HepG2 (cell line): Measurements from ENCODE around the gene KIF6. TPM values are rescaled to one million over a fixed set of nuclear protein-coding genes. Genes with fewer than 3 reads are reported as not detected.

ENCODE experiments used
- ATAC-seq: fragments of 200-7000 bp; cut with Tn5 transposase; 3 replicates; pipeline ENCODE4 v1.9.1; 2020; ENCODE audit warnings: mild to moderate bottlenecking, moderate library complexity
- BruUV-seq: library from RNA; stranded (reverse); fragments of 400-500 nt; replicated peaks from 2 replicates; lab custom pipeline; 2021; lab: Mats Ljungman, UMichigan
- CTCF ChIA-PET: fragments of 300-600 bp; formaldehyde crosslinking; extraction: SDS; loops from one replicate; lab custom pipeline; 2021; ENCODE audit warnings: low total read pairs, inconsistent platforms, low intra/inter-chr PET ratio; lab: Yijun Ruan, JAX
- POLR2A ChIA-PET: fragments of 350-600 bp; sonication (Branson Sonifier 250); formaldehyde crosslinking; loops from one replicate; lab custom pipeline; 2020; ENCODE audit warnings: antibody characterized with exemption, inconsistent platforms; lab: Yijun Ruan, JAX
- DNase-seq: peaks from one replicate; pipeline ENCODE4 v3.0.0-alpha.2; 2015; ENCODE audit warnings: low spot score
- FAIRE-seq: peaks from 3 replicates; lab custom pipeline; 2011; peaks lifted over from hg19 to GRCh38; lab: Jason Lieb, UNC
- H2AFZ ChIP-seq: one replicate; pipeline ENCODE4 v1.6.1; 2011; ENCODE audit warnings: low read length, inconsistent platforms
- H3K27ac ChIP-seq: fragments of 300-600 bp; 3 replicates; pipeline ENCODE4 v1.8.0; 2011; ENCODE audit warnings: mixed run types, mild to moderate bottlenecking, mixed read lengths, low read length, inconsistent platforms; ENCODE audit not compliant: insufficient read depth; ENCODE audit errors: extremely low read length
- H3K27me3 ChIP-seq, 2 experiments: fragments of 200-600 bp in 1 of 2; 2 replicates in 1 of 2; 3 replicates in 1 of 2; pipeline versions ENCODE4 v1.6.0 to v1.8.0; 2011; ENCODE audit warnings: low read length in 2 of 2, mild to moderate bottlenecking in 2 of 2, moderate library complexity in 2 of 2, inconsistent platforms in 1 of 2; ENCODE audit not compliant: insufficient read depth in 2 of 2, control insufficient read depth in 1 of 2
- H3K36me3 ChIP-seq, 2 experiments: fragments of 200-600 bp in 1 of 2; replicated peaks in 1 of 2; 2 replicates in 1 of 2; 3 replicates in 1 of 2; pipeline versions ENCODE4 v1.5.1 to v1.8.0; 2011; ENCODE audit warnings: low read length in 2 of 2, inconsistent platforms in 1 of 2; ENCODE audit not compliant: insufficient read depth in 2 of 2, control insufficient read depth in 1 of 2
- H3K4me1 ChIP-seq: 2 replicates; pipeline ENCODE4 v1.5.1; 2012; ENCODE audit warnings: low read length, inconsistent platforms; ENCODE audit not compliant: insufficient read depth
- H3K4me2 ChIP-seq: 2 replicates; pipeline ENCODE4 v1.6.0; 2011; ENCODE audit warnings: low read depth, low read length, inconsistent platforms
- H3K4me3 ChIP-seq, 3 experiments: fragments of 200-600 bp in 1 of 3; sonication (generic), shearing (Covaris generic) in 1 of 3; replicated peaks in 1 of 3; 2 replicates each; pipeline ENCODE4 v1.5.1; 2011 to 2016; ENCODE audit warnings: low read length in 3 of 3, inconsistent platforms in 2 of 3, low read depth in 2 of 3, mild to moderate bottlenecking in 2 of 3, control low read depth in 1 of 3, mixed read lengths in 1 of 3; ENCODE audit not compliant: insufficient read depth in 1 of 3
- H3K79me2 ChIP-seq: one replicate; pipeline ENCODE4 v1.6.1; 2011; ENCODE audit warnings: low read length, inconsistent platforms; ENCODE audit not compliant: insufficient read depth
- H3K9ac ChIP-seq: 2 replicates; pipeline ENCODE4 v1.6.0; 2011; ENCODE audit warnings: mild to moderate bottlenecking, low read depth, low read length, inconsistent platforms; ENCODE audit not compliant: insufficient read depth
- H3K9me3 ChIP-seq: 2 replicates; pipeline ENCODE4 v1.5.1; 2012; ENCODE audit warnings: mild to moderate bottlenecking, low read length
- H4K20me1 ChIP-seq: 2 replicates; pipeline ENCODE4 v1.6.0; 2011; ENCODE audit warnings: inconsistent platforms, mild to moderate bottlenecking, low read length, moderate library complexity; ENCODE audit not compliant: insufficient read depth
- ATF4 ChIP-seq, 2 experiments: fragments of 450-650 bp in 1 of 2; sonication (generic) in 1 of 2; formaldehyde crosslinking; IDR thresholded peaks; 2 replicates each; pipeline versions ENCODE4 v1.5.0 to v1.8.0; 2020 to 2022; ENCODE audit warnings: mild to moderate bottlenecking in 1 of 2, missing genetic modification reagents in 1 of 2
- CENPX ChIP-seq: sonication (generic); formaldehyde crosslinking; IDR thresholded peaks from 2 replicates; pipeline ENCODE4 v1.9.0; 2021; ENCODE audit warnings: mild to moderate bottlenecking, missing genetic modification reagents, moderate library complexity
- HCFC1 ChIP-seq: fragments of 150-350 bp; IDR thresholded peaks from 2 replicates; pipeline ENCODE4 v1.6.1; 2014; ENCODE audit warnings: low read depth, low read length
- LCORL ChIP-seq, 2 experiments: fragments of 450-650 bp in 1 of 2; sonication (generic) in 1 of 2; formaldehyde crosslinking in 1 of 2; IDR thresholded peaks; 2 replicates each; pipeline versions ENCODE4 v1.5.0 to v1.6.1; 2017 to 2020; ENCODE audit warnings: antibody characterized with exemption in 1 of 2, missing genetic modification reagents in 1 of 2
- PPARG ChIP-seq: conservative IDR thresholded peaks from 2 replicates; pipeline ENCODE4 v1.6.1; 2016; ENCODE audit warnings: missing biosample characterization, missing genetic modification reagents
- SETDB1 ChIP-seq: sonication (generic); formaldehyde crosslinking; IDR thresholded peaks from 2 replicates; pipeline ENCODE4 v1.5.1; 2020; ENCODE audit warnings: missing genetic modification reagents, mild to moderate bottlenecking, borderline replicate concordance
- ZNF776 ChIP-seq: sonication (generic); formaldehyde crosslinking; IDR thresholded peaks from 2 replicates; pipeline ENCODE4 v1.4.0; 2020; ENCODE audit warnings: mild to moderate bottlenecking, missing genetic modification reagents
- WGBS: methylation state at CpG from one replicate; pipeline ENCODE4 v1.1.6; 2017; ENCODE audit warnings: low lambda C conversion rate; 5-methylcytosine and 5-hydroxymethylcytosine counted together
- in situ Hi-C: cut with HindIII; loops from 2 replicates; pipeline ENCODE4 v1.10.0; 2017; ENCODE audit warnings: low pct_unique_long_range_greater_than_20kb; ENCODE audit not compliant: extremely low pct_ligation_motif_present
- intact Hi-C: fragments of 100-400 bp; cut with micrococcal nuclease; formaldehyde crosslinking; loops from one replicate; pipeline ENCODE4 v1.10.0; 2022; ENCODE audit not compliant: unreplicated experiment
- polyA plus RNA-seq, 8 experiments: library from polyadenylated mRNA; depleted of rRNA in 3 of 8; stranded (reverse) in 7 of 8; unstranded in 1 of 8; fragments of >200 nt; fragmentation: Illumina TruSeq in 4 of 8; extraction: Trizol in 4 of 8; gene quantifications; 2 replicates each; pipeline versions ENCODE4 v1.2.1 to v1.2.3, GENCODE V29; 2011 to 2016; ENCODE audit warnings: low read depth in 4 of 8, missing spikeins in 1 of 8, mixed read lengths in 1 of 8; ENCODE audit not compliant: insufficient read depth in 1 of 8
- total RNA-seq, 5 experiments: library from RNA; depleted of rRNA; stranded (reverse); fragments of >200 nt; fragmentation: Illumina TruSeq; extraction: Trizol; gene quantifications; 2 replicates each; pipeline ENCODE4 v1.2.3, GENCODE V29; 2016; ENCODE audit warnings: low read depth in 1 of 5

The KIF6 gene
- total and polyA plus RNA-seq, 2 of the 13 experiments (the other 11 are each of a cell fraction or from before 2014, with no cell fraction given), result 0.04 to 0.27 TPM

- no peak for DNase-seq
- no peak overlapping the region for H3K4me2 ChIP-seq
- no peak for TF ChIP-seq CENPX
- no peak for TF ChIP-seq SETDB1 (CRISPR knock-in tag)
- TF ChIP-seq ZNF776 (CRISPR knock-in tag), result no peak
- TF ChIP-seq HCFC1, result no peak
- TF ChIP-seq LCORL (IDR thresholded peaks at IDR 0.05), result no peak
- no peak for TF ChIP-seq LCORL (CRISPR knock-in tag; IDR thresholded peaks at IDR 0.05)
- H3K79me2 ChIP-seq, result no peaks in the 10 kb centered on the region
- no TSS peak for BruUV-seq
- in situ Hi-C loops (no loop called here), intact Hi-C loops (no loop called here)
- no peak overlapping the region for H3K9ac ChIP-seq
- no peaks in the 10 kb centered on the region for H4K20me1 ChIP-seq
- ChIA-PET CTCF (no interaction called here), POLR2A (no interaction called here)
- no peaks in the 10 kb centered on the region for H3K9me3 ChIP-seq
- WGBS, result 0% methylated on average over 1 of the region's 1 CpG
- no peak for ATAC-seq
- H3K4me3 ChIP-seq, result no peak overlapping the region
- H3K4me1 ChIP-seq, result peaks cover 14% of the 10 kb centered on the region
- H3K27me3 ChIP-seq, result peaks cover 0 to 9% of the 10 kb centered on the region in 2 experiments; a peak in 1 of 5 replicates
- no peaks in the 10 kb centered on the region for H3K36me3 ChIP-seq
- H2AFZ ChIP-seq, result no peak overlapping the region
- H3K27ac ChIP-seq, result no peak overlapping the region
- no peak for FAIRE-seq
Observed at GRCh38 chr6:39294899-39295298, 430.3 kb downstream of the KIF6 start.

- CTCF ChIA-PET, result no interaction called here
- Histone ChIP-seq H3K4me3 (no peak overlapping the region), H3K9me3 (no peaks in the 10 kb centered on the region), H3K27me3 (peaks cover 0 to 2% of the 10 kb centered on the region in 2 experiments; a peak in 1 of 5 replicates), H3K4me1 (peaks cover 14% of the 10 kb centered on the region), H3K27ac (no peak overlapping the region), H2AFZ (no peak overlapping the region), H3K79me2 (no peaks in the 10 kb centered on the region), H3K36me3 (no peaks in the 10 kb centered on the region), H4K20me1 (no peaks in the 10 kb centered on the region), H3K4me2 (no peak overlapping the region), H3K9ac (no peak overlapping the region)
- no peak for ATAC-seq
- no TSS peak for BruUV-seq
- in situ Hi-C loops, result no loop called here
- DNase-seq, result no peak
- intact Hi-C loops, result no loop called here
- TF ChIP-seq PPARG (CRISPR knock-in tag) (no peak), ATF4 (CRISPR knock-in tag; IDR thresholded peaks at IDR 0.05) (peak in 1 of 2 experiments; percentile 19; a peak in 1 of 4 replicates)
- TF ChIP-seq, all 625 proteins: peak for 1
- no peak for FAIRE-seq
- WGBS, result 17% methylated on average over 5 of the region's 5 CpGs
- POLR2A ChIA-PET, result no interaction called here
Observed at GRCh38 chr6:39294133-39294532, 431.1 kb downstream of the KIF6 start.
